ENCODE data around the gene CLSTN1. TPM values are rescaled to one million over a fixed set of nuclear protein-coding genes. Genes with fewer than 3 reads are reported as not detected.

CLSTN1 gene
- total RNA-seq, 1 donor from 2014 or later: 181 TPM

GRCh38 chr1:9824702-9825089 lies 931 bp upstream of the CLSTN1 start:
- Histone ChIP-seq H4K20me1 (ENCODE audit: insufficient read depth, low read length) (peaks cover 34% of the 10 kb centered on the region), H3K9ac (ENCODE audit: low read length) (peak overlapping the region; percentile 66), H2AFZ (ENCODE audit: low read depth, low read length) (peak overlapping the region; percentile 95), H3K4me1 (ENCODE audit: insufficient read depth, low read length) (peaks cover 33% of the 10 kb centered on the region), H3K4me3 (ENCODE audit: insufficient read depth, low read depth, low read length) (peak overlapping the region; percentile 70), H3K27ac (ENCODE audit: low read depth, low read length) (no peak overlapping the region), H3K79me2 (ENCODE audit: insufficient read depth, low read length) (peaks cover 35% of the 10 kb centered on the region), H3K27me3 (ENCODE audit: insufficient read depth, low read length) (no peaks in the 10 kb centered on the region), H3K4me2 (ENCODE audit: low read length) (peak overlapping the region; percentile 95), H3K9me3 (ENCODE audit: insufficient read depth, low read depth, low read length) (no peaks in the 10 kb centered on the region), H3K36me3 (ENCODE audit: insufficient read depth, low read length) (no peaks in the 10 kb centered on the region)
- no peaks in the 10 kb centered on the region for H3K9me3 Mint-ChIP-seq (ENCODE audit: unreplicated experiment)
- TF ChIP-seq, protein P1, sequence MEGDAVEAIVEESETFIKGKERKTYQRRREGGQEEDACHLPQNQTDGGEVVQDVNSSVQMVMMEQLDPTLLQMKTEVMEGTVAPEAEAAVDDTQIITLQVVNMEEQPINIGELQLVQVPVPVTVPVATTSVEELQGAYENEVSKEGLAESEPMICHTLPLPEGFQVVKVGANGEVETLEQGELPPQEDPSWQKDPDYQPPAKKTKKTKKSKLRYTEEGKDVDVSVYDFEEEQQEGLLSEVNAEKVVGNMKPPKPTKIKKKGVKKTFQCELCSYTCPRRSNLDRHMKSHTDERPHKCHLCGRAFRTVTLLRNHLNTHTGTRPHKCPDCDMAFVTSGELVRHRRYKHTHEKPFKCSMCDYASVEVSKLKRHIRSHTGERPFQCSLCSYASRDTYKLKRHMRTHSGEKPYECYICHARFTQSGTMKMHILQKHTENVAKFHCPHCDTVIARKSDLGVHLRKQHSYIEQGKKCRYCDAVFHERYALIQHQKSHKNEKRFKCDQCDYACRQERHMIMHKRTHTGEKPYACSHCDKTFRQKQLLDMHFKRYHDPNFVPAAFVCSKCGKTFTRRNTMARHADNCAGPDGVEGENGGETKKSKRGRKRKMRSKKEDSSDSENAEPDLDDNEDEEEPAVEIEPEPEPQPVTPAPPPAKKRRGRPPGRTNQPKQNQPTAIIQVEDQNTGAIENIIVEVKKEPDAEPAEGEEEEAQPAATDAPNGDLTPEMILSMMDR (IDR thresholded peaks at IDR 0.05; ENCODE audit: insufficient read depth, low read depth, low read length): no peak
- no peak for TF ChIP-seq EZH2 (IDR thresholded peaks at IDR 0.05; ENCODE audit: insufficient read depth, low read length)
- no peaks in the 10 kb centered on the region for H3K27me3 Mint-ChIP-seq (ENCODE audit: low read depth, unreplicated experiment)
- H3K36me3 Mint-ChIP-seq (ENCODE audit: low read depth, unreplicated experiment): no peaks in the 10 kb centered on the region
- peak overlapping the region; percentile 84 for H3K27ac Mint-ChIP-seq (ENCODE audit: unreplicated experiment)
- H3K4me1 Mint-ChIP-seq (ENCODE audit: low read depth, unreplicated experiment): peaks cover 29% of the 10 kb centered on the region
- DNase-seq (ENCODE audit: low read depth): no peak
- peak overlapping the region; percentile 75 for H3K4me3 Mint-ChIP-seq (ENCODE audit: unreplicated experiment)
- FAIRE-seq: no peak

DNA sequence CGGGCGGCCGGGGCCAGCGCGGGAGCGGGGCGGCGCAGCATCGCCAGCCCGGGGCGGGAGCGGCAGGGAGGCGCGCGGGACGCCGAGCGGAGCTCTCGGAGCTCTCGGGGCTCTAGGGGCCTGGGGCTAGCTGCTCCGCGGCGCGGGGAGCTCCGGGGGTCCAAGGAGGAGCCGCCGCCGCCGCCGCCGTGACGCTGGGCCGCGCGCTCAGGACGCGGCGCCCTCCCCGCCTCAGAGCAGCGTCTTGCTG lies 147 bp downstream of the CLSTN1 start:
- H3K4me3 Mint-ChIP-seq (ENCODE audit: unreplicated experiment): no peak overlapping the region
- peak overlapping the region; percentile 74 for H3K9ac ChIP-seq (ENCODE audit: low read length)

More for the DNA sequence above, 147 bp downstream of the CLSTN1 start:
- no peaks in the 10 kb centered on the region for H3K36me3 Mint-ChIP-seq (ENCODE audit: low read depth, unreplicated experiment)
- no peak for TF ChIP-seq EZH2 (IDR thresholded peaks at IDR 0.05; ENCODE audit: insufficient read depth, low read length)
- TF ChIP-seq, protein P1 (IDR thresholded peaks at IDR 0.05; ENCODE audit: insufficient read depth, low read depth, low read length): no peak
- H3K9me3 Mint-ChIP-seq (ENCODE audit: unreplicated experiment): no peaks in the 10 kb centered on the region
- peaks cover 29% of the 10 kb centered on the region for H3K4me1 Mint-ChIP-seq (ENCODE audit: low read depth, unreplicated experiment)
- Histone ChIP-seq H3K9me3 (ENCODE audit: insufficient read depth, low read depth, low read length) (no peaks in the 10 kb centered on the region), H3K79me2 (ENCODE audit: insufficient read depth, low read length) (peaks cover 44% of the 10 kb centered on the region), H3K27ac (ENCODE audit: low read depth, low read length) (no peak overlapping the region), H3K4me1 (ENCODE audit: insufficient read depth, low read length) (peaks cover 33% of the 10 kb centered on the region), H3K27me3 (ENCODE audit: insufficient read depth, low read length) (no peaks in the 10 kb centered on the region), H3K4me3 (ENCODE audit: insufficient read depth, low read depth, low read length) (peak overlapping the region; percentile 79), H2AFZ (ENCODE audit: low read depth, low read length) (peak overlapping the region; percentile 67), H3K36me3 (ENCODE audit: insufficient read depth, low read length) (no peaks in the 10 kb centered on the region), H4K20me1 (ENCODE audit: insufficient read depth, low read length) (peaks cover 41% of the 10 kb centered on the region), H3K4me2 (ENCODE audit: low read length) (peak overlapping the region; percentile 94)
- H3K27ac Mint-ChIP-seq (ENCODE audit: unreplicated experiment): no peak overlapping the region
- no peaks in the 10 kb centered on the region for H3K27me3 Mint-ChIP-seq (ENCODE audit: low read depth, unreplicated experiment)
- FAIRE-seq (no peak), DNase-seq (ENCODE audit: low read depth) (no peak)

All from astrocyte (in vitro differentiated cells and primary cell).